Duodenal mucosa (tissue), 2 donors: ENCODE measurements around the gene ZNF761.

Experiments used
- H3K27ac ChIP-seq: one replicate; pipeline ENCODE4 v1.7.0; 2013; ENCODE audit warnings: low read depth, low read length
- H3K27me3 ChIP-seq, 2 donors: one replicate each; pipeline ENCODE4 v1.7.0; 2013; ENCODE audit warnings: low read length in 2 of 2, control low read depth in 1 of 2; ENCODE audit not compliant: insufficient read depth in 2 of 2, control insufficient read depth in 1 of 2
- H3K36me3 ChIP-seq, 2 donors: one replicate each; pipeline ENCODE4 v1.7.0; 2013; ENCODE audit warnings: low read length in 2 of 2, control low read depth in 1 of 2; ENCODE audit not compliant: insufficient read depth in 2 of 2, control insufficient read depth in 1 of 2
- H3K4me1 ChIP-seq, 2 donors: one replicate each; pipeline ENCODE4 v1.7.0; 2013; ENCODE audit warnings: low read length in 2 of 2, control low read depth in 1 of 2; ENCODE audit not compliant: insufficient read depth in 2 of 2, control insufficient read depth in 1 of 2
- H3K4me3 ChIP-seq, 2 donors: one replicate each; pipeline ENCODE4 v1.7.0; 2013; ENCODE audit warnings: low read length in 2 of 2, low read depth in 1 of 2
- H3K9ac ChIP-seq, 2 donors: one replicate each; pipeline ENCODE4 v1.7.0; 2013; ENCODE audit warnings: low read length in 2 of 2, low read depth in 1 of 2
- H3K9me3 ChIP-seq, 2 donors: one replicate each; pipeline ENCODE4 v1.7.0; 2013; ENCODE audit warnings: low read length in 2 of 2, control low read depth in 1 of 2; ENCODE audit not compliant: control insufficient read depth in 1 of 2

ZNF761 gene

GRCh38 chr19:53506728-53507127 is 74.9 kb downstream of the ZNF761 start:
- Histone ChIP-seq H3K4me1 (no peaks in the 10 kb centered on the region), H3K27me3 (no peaks in the 10 kb centered on the region), H3K9me3 (peaks cover 0 to 5% of the 10 kb centered on the region in 2 donors), H3K9ac (no peak overlapping the region), H3K36me3 (no peaks in the 10 kb centered on the region), H3K27ac (no peak overlapping the region), H3K4me3 (no peak overlapping the region)
